WI38 (cell line): Measurements from ENCODE around the gene GGACT.

ENCODE experiments used
- H3K4me3 ChIP-seq: 2 replicates; pipeline ENCODE4 v1.5.1; 2011; ENCODE audit warnings: low read depth, mild to moderate bottlenecking, control low read depth, low read length
- TF ChIP-seq, protein P1 (sequence below): IDR thresholded peaks from 2 replicates; pipeline ENCODE4 v1.5.1; 2012; ENCODE audit warnings: low read depth, mild to moderate bottlenecking, control low read depth, low read length

Gene GGACT

GRCh38 chr13:100534147-100534843 is 54.3 kb downstream of the GGACT start:
- TF ChIP-seq, protein P1, sequence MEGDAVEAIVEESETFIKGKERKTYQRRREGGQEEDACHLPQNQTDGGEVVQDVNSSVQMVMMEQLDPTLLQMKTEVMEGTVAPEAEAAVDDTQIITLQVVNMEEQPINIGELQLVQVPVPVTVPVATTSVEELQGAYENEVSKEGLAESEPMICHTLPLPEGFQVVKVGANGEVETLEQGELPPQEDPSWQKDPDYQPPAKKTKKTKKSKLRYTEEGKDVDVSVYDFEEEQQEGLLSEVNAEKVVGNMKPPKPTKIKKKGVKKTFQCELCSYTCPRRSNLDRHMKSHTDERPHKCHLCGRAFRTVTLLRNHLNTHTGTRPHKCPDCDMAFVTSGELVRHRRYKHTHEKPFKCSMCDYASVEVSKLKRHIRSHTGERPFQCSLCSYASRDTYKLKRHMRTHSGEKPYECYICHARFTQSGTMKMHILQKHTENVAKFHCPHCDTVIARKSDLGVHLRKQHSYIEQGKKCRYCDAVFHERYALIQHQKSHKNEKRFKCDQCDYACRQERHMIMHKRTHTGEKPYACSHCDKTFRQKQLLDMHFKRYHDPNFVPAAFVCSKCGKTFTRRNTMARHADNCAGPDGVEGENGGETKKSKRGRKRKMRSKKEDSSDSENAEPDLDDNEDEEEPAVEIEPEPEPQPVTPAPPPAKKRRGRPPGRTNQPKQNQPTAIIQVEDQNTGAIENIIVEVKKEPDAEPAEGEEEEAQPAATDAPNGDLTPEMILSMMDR: no peak
- H3K4me3 ChIP-seq: no peak overlapping the region

- H3K4me3 ChIP-seq: no peak overlapping the region
- TF ChIP-seq, protein P1: no peak
These were observed 55.0 kb downstream of the GGACT start for GRCh38 chr13:100533588-100534041.

- TF ChIP-seq, protein P1: no peak
- no peak overlapping the region for H3K4me3 ChIP-seq
These were observed 55.7 kb downstream of the GGACT start for GRCh38 chr13:100532836-100533435.

DNA sequence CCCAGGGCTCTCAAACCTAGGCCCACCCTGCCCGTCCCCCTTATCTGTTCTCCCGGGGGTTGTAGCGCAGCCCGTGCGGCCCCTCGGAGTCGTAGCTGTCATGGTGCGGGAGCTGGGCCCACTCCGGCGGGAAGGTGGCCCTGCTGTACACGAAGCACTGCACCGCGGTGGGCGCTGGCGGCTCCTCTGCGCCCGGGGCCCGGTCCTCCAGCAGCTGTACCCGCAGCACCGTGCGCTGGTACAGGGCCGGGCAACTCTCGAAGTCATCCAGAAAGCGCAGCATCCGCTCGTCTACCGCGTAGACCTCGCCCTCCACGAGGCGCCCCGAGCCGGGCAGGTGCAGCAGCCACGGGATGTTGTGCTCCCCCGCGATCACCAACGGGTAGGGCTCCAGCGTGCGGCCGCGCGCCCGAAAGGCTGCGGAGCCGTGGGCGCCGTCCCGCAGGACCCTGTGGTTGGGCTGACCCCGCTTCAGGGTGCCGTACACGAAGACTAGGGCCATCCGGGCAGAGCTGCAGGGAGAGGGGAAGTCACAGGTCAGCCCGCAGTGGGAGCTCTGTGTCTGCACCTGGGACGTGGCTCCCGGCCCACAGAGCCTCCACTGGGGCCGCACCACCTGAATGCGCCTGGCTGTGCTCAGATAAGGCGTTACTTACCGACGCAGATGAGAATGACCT is 56.4 kb downstream of the GGACT start:
- TF ChIP-seq, protein P1: no peak
- no peak overlapping the region for H3K4me3 ChIP-seq

- H3K4me3 ChIP-seq: no peak overlapping the region
- TF ChIP-seq, protein P1: no peak
These were observed 57.8 kb downstream of the GGACT start for GRCh38 chr13:100530671-100531213.

DNA sequence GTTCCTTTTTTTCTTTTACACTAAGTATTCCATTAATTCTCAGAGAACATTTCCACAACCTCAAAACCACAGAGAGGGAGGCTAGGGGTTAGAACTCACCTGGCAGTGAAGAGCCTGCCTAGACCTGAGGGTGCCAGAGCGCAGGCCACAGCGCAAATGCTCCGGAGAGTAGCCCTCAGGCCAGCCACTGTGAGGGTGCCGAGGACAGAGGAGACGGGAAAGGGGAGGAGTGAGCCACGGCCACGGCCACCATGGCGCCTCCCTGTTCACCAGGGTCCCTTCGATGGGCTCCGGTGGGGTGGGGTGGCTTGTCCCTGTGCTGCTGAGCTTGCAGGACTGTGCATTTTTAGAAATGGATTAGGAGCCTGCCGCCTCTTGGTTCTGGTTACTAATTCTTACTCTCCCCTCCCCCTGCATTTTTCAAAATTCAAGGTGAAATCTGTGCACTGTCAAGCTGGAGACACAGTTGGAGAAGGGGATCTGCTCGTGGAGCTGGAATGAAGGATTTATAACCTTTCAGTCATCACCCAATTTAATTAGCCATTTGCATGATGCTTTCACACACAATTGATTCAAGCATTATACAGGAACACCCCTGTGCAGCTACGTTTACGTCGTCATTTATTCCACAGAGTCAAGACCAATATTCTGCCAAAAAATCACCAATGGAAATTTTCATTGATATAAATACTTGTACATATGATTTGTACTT is 58.8 kb downstream of the GGACT start:
- H3K4me3 ChIP-seq: no peak overlapping the region
- TF ChIP-seq, protein P1: no peak
